GM19238 (cell line): ENCODE data around the gene TENM3.

Experiments
- DNase-seq: peaks from one replicate; pipeline ENCODE4 v3.0.0; 2011; ENCODE audit warnings: low spot score; ENCODE audit not compliant: insufficient read length

TENM3 gene

GRCh38 chr4:182730791-182731190 lies 487.6 kb downstream of the TENM3 start:
- no peak for DNase-seq

GRCh38 chr4:182736207-182736606 lies 493.0 kb downstream of the TENM3 start:
- DNase-seq: no peak

- DNase-seq: no peak
These were observed 495.3 kb downstream of the TENM3 start for GRCh38 chr4:182738283-182739047.

- DNase-seq: no peak
These were observed 497.1 kb downstream of the TENM3 start for GRCh38 chr4:182740256-182740655.

GRCh38 chr4:182741054-182741453 lies 497.9 kb downstream of the TENM3 start:
- no peak for DNase-seq

GRCh38 chr4:182741914-182742313 lies 498.7 kb downstream of the TENM3 start:
- DNase-seq: no peak

- DNase-seq: no peak
These were observed 500.6 kb downstream of the TENM3 start for GRCh38 chr4:182743815-182744214.

GRCh38 chr4:182745237-182745636 lies 502.0 kb downstream of the TENM3 start:
- DNase-seq: no peak

GRCh38 chr4:182746876-182747275 lies 503.7 kb downstream of the TENM3 start:
- no peak for DNase-seq

- DNase-seq: no peak
These were observed 505.1 kb downstream of the TENM3 start for GRCh38 chr4:182748283-182748682.

GRCh38 chr4:182748949-182749348 lies 505.7 kb downstream of the TENM3 start:
- no peak for DNase-seq

- DNase-seq: no peak
These were observed 506.5 kb downstream of the TENM3 start for GRCh38 chr4:182749667-182750167.

- DNase-seq: no peak
These were observed 509.1 kb downstream of the TENM3 start for GRCh38 chr4:182752158-182752910.

- no peak for DNase-seq
These were observed 511.7 kb downstream of the TENM3 start for GRCh38 chr4:182754895-182755294.

GRCh38 chr4:182756161-182756690 lies 513.0 kb downstream of the TENM3 start:
- DNase-seq: no peak

GRCh38 chr4:182758273-182758672 lies 515.1 kb downstream of the TENM3 start:
- no peak for DNase-seq

- no peak for DNase-seq
These were observed 517.4 kb downstream of the TENM3 start for GRCh38 chr4:182760551-182761043.

- no peak for DNase-seq
These were observed 520.9 kb downstream of the TENM3 start for GRCh38 chr4:182764137-182764536.

GRCh38 chr4:182764642-182765041 lies 521.4 kb downstream of the TENM3 start:
- no peak for DNase-seq

GRCh38 chr4:182765987-182766856 lies 523.0 kb downstream of the TENM3 start:
- no peak for DNase-seq

GRCh38 chr4:182766857-182767250 lies 523.7 kb downstream of the TENM3 start:
- DNase-seq: no peak
